Vagina (tissue), 2 donors: ENCODE data around the gene PDCD11. TPM values are rescaled to one million over a fixed set of nuclear protein-coding genes. Genes with fewer than 3 reads are reported as not detected.
A peak's percentile ranks its signal among the peaks of the same experiment; 100 is the strongest.

Experiments
- DNase-seq, 2 donors: peaks; one replicate each; pipeline ENCODE4 v3.0.0-alpha.2; 2017; ENCODE audit errors: extremely low spot score in 2 of 2
- H3K27ac ChIP-seq: fragments of 200-600 bp; sonication (generic); one replicate; pipeline ENCODE4 v1.5.1; 2019
- H3K27me3 ChIP-seq: fragments of 200-600 bp; sonication (generic); one replicate; pipeline ENCODE4 v1.5.1; 2019
- H3K36me3 ChIP-seq, 2 donors: fragments of 200-600 bp; sonication (generic); one replicate each; pipeline ENCODE4 v1.5.1; 2017 to 2019
- H3K4me1 ChIP-seq: fragments of 200-600 bp; sonication (generic); one replicate; pipeline ENCODE4 v1.5.1; 2019
- H3K4me3 ChIP-seq, 2 donors: fragments of 200-600 bp; sonication (generic); 1 replicate in 1 of 2; 2 replicates in 1 of 2; pipeline ENCODE4 v1.5.1; 2016 to 2019
- H3K9me3 ChIP-seq: fragments of 200-600 bp; sonication (generic); one replicate; pipeline ENCODE4 v1.5.1; 2019
- POLR2A ChIP-seq, 2 donors: fragments of 450-650 bp; IDR thresholded peaks; one replicate each; pipeline ENCODE4 v1.6.1; 2017; ENCODE audit warnings: antibody characterized with exemption in 2 of 2, mild to moderate bottlenecking in 2 of 2, moderate library complexity in 2 of 2
- POLR2AphosphoS5 ChIP-seq, 2 donors: sonication (generic); formaldehyde crosslinking; IDR thresholded peaks; one replicate each; pipeline ENCODE4 v1.9.0; 2017; ENCODE audit warnings: antibody characterized with exemption in 2 of 2, mild to moderate bottlenecking in 2 of 2, low read depth in 1 of 2; ENCODE audit not compliant: insufficient read depth in 1 of 2
- intact Hi-C: fragments of 100-400 bp; cut with DNase I; formaldehyde crosslinking; loops from one replicate; pipeline ENCODE4 v1.15.1; 2023
- total RNA-seq: library from RNA; depleted of rRNA; stranded (reverse); fragments of >200 nt; gene quantifications from one replicate; pipeline ENCODE4 v1.2.3, GENCODE V29; 2016
- TF ChIP-seq, protein P1 (sequence below), 3 experiments: fragments of 450-650 bp in 2 of 3; fragments of 200-600 bp in 1 of 3; sonication (generic) in 1 of 3; IDR thresholded peaks; one replicate each; pipeline ENCODE4 v1.5.1; 2017 to 2019; ENCODE audit warnings: antibody characterized with exemption in 3 of 3, mild to moderate bottlenecking in 2 of 3, moderate library complexity in 2 of 3

Gene PDCD11
- total RNA-seq, 1 donor from 2014 or later: 22.8 TPM

DNA sequence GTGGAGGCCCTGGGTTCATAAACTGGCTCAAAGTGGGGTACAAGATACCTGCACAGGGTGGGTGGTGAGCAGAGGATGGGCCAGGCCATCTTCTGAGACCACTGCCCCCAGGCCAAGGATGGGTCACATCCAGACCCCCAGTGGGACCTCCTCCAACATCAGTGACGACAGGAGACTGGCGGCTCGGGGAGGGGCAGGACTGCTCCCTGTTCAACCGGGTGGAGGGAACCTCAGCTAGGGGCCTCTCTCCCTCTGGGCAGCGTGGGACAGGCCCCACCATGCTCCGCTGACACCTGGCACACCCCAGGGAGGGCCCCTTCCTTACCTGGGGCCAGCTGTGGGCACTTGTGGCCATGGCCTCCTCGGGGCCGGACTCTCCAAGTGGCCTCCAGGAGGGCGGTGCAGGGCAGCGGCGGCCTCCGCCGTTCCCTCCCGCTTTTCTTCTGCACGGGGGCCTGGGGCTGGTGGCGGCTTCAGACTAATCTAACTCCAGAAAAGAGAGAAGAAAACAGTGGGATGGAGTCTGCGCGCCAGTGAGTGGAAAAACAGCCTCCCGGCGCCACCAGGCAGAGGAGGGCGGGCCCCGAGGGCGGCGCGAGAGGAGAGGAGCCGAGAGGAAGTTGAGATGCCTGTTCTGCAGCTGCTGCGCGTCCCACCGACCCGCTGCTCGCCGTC, 55.5 kb downstream of the PDCD11 start, which contains the start of gene CALHM2:
Gene CALHM2, minus strand, starts transcription at position 540 of the 675 bp plus-strand sequence. CDS start 2,429 bp downstream, outside the sequence.
- no peaks in the 10 kb centered on the region for H3K9me3 ChIP-seq
- TF ChIP-seq, protein P1, sequence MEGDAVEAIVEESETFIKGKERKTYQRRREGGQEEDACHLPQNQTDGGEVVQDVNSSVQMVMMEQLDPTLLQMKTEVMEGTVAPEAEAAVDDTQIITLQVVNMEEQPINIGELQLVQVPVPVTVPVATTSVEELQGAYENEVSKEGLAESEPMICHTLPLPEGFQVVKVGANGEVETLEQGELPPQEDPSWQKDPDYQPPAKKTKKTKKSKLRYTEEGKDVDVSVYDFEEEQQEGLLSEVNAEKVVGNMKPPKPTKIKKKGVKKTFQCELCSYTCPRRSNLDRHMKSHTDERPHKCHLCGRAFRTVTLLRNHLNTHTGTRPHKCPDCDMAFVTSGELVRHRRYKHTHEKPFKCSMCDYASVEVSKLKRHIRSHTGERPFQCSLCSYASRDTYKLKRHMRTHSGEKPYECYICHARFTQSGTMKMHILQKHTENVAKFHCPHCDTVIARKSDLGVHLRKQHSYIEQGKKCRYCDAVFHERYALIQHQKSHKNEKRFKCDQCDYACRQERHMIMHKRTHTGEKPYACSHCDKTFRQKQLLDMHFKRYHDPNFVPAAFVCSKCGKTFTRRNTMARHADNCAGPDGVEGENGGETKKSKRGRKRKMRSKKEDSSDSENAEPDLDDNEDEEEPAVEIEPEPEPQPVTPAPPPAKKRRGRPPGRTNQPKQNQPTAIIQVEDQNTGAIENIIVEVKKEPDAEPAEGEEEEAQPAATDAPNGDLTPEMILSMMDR (IDR thresholded peaks at IDR 0.05): no peak
- TF ChIP-seq POLR2AphosphoS5 (IDR thresholded peaks at IDR 0.05; ENCODE audit: insufficient read depth in 1 of 2, low read depth in 1 of 2): peak in 1 of 2 donors; percentile 86
- peak in 1 of 2 donors; percentile 36 for TF ChIP-seq POLR2A (IDR thresholded peaks at IDR 0.05)
- peaks cover 51% of the 10 kb centered on the region for H3K4me1 ChIP-seq
- peaks cover 0 to 27% of the 10 kb centered on the region in 2 donors for H3K36me3 ChIP-seq
- intact Hi-C loops: no loop called here
- DNase-seq: no peak
- peak within 1 kb of the TSS; percentile 71 to 76 for H3K4me3 ChIP-seq
- H3K27me3 ChIP-seq: no peaks in the 10 kb centered on the region
- peak within 1 kb of the TSS; percentile 89 for H3K27ac ChIP-seq

DNA sequence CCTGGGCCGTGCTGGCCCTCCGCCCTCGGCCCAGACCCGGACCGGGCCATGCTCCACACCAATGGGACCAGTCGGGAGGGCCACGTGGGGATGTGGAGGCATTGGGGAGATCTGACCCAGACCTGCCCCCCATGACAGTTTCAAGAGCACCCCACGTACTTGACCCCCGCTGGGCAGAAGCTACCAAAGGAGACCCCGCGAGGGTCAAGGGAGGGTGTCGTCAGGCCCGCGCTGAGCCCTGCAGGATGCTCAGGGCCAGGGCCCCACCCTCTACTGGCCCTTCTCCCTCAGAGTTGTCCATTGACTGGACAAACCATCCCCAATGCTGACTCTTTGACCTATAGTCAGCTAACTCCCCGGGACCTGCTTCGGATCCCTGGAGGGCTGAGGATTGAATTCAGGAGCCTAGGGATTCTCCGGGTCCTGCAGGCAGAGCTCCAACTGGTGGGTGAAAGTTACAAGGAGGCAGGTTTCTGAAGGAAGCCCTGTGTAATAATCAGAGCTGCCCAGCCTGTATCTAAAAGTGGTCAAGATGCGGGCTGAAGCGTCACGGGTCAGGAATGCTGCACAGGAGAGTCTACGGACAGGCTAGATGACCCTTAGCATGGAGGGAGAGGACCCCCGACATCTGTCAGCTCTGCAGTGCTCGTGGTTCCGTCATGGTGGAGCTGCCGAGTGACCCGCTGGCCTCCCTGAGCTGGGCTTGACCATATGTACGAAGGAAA, 56.2 kb downstream of the PDCD11 start:
- no peaks in the 10 kb centered on the region for H3K9me3 ChIP-seq
- H3K4me3 ChIP-seq: peak overlapping the region; percentile 71 to 76
- peaks cover 0 to 20% of the 10 kb centered on the region in 2 donors for H3K36me3 ChIP-seq
- TF ChIP-seq, protein P1 (IDR thresholded peaks at IDR 0.05): no peak
- peak in 1 of 2 donors; percentile 50 for TF ChIP-seq POLR2AphosphoS5 (IDR thresholded peaks at IDR 0.05; ENCODE audit: insufficient read depth in 1 of 2, low read depth in 1 of 2)
- peak overlapping the region; percentile 89 for H3K27ac ChIP-seq
- H3K27me3 ChIP-seq: no peaks in the 10 kb centered on the region
- no peak for DNase-seq
- peaks cover 44% of the 10 kb centered on the region for H3K4me1 ChIP-seq
- intact Hi-C loops: no loop called here

DNA sequence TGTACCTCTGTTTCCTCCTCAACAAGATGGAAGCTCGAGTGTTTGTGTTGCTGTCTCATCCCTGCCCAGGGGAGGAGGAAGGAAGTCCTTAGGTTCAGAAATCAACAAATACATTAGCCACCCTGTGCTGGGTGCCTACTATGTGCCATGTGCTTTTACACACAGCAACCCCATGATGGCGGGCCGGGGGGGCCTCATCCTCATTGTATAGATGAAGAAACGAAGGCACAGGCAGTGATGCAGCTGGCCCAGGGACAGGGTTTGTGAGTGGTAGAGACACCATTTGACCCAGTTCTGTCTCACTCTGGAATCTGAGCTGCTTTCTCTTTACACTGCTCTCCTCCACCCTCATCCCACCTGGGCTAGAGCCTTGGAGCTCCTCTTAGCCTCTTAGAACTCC, 57.6 kb downstream of the PDCD11 start:
- Histone ChIP-seq H3K36me3 (peaks cover 0 to 12% of the 10 kb centered on the region in 2 donors), H3K9me3 (no peaks in the 10 kb centered on the region), H3K27me3 (no peaks in the 10 kb centered on the region), H3K4me1 (peaks cover 31% of the 10 kb centered on the region), H3K4me3 (no peak overlapping the region), H3K27ac (peak overlapping the region; percentile 89)
- TF ChIP-seq POLR2AphosphoS5 (IDR thresholded peaks at IDR 0.05; ENCODE audit: insufficient read depth in 1 of 2, low read depth in 1 of 2) (no peak), POLR2A (IDR thresholded peaks at IDR 0.05) (no peak)
- TF ChIP-seq, protein P1 (IDR thresholded peaks at IDR 0.05): no peak
- intact Hi-C loops: no loop called here
- DNase-seq: no peak

DNA sequence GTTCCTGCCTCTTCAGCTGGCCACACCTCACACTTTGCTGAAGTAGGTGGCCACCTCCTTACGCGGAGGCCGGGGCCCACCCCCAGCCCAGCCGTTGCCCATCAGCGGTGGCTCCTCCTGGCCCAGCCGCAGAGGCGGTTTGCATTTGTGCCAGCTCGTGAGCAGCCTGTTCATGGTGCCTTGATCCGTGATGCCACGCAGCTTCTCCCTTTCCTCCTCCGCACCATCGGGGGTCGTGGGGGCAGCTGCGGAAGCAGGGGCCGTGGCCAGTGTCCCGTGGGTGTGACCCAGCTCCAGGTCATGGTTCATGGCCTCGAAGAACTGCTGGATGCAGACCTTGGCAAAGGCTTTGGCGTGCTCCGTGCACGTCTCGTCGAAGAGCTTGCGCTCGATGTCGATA, 58.8 kb downstream of the PDCD11 start:
- Histone ChIP-seq H3K36me3 (peaks cover 0 to under 1% of the 10 kb centered on the region in 2 donors), H3K27me3 (no peaks in the 10 kb centered on the region), H3K27ac (no peak overlapping the region), H3K4me3 (no peak overlapping the region), H3K4me1 (peaks cover 18% of the 10 kb centered on the region), H3K9me3 (no peaks in the 10 kb centered on the region)
- no peak for DNase-seq
- no peak for TF ChIP-seq POLR2AphosphoS5 (IDR thresholded peaks at IDR 0.05; ENCODE audit: insufficient read depth in 1 of 2, low read depth in 1 of 2)
- no peak for TF ChIP-seq POLR2A (IDR thresholded peaks at IDR 0.05)
- TF ChIP-seq, protein P1 (IDR thresholded peaks at IDR 0.05): no peak
- intact Hi-C loops: no loop called here
